GM19193 (cell line): ENCODE data around the gene SLC8A2.

Experiments
- POLR2A ChIP-seq: IDR thresholded peaks from 4 replicates; pipeline ENCODE4 v1.6.1; 2011; ENCODE audit not compliant: insufficient read depth, insufficient read length; ENCODE audit errors: extremely low read depth

The SLC8A2 gene

DNA sequence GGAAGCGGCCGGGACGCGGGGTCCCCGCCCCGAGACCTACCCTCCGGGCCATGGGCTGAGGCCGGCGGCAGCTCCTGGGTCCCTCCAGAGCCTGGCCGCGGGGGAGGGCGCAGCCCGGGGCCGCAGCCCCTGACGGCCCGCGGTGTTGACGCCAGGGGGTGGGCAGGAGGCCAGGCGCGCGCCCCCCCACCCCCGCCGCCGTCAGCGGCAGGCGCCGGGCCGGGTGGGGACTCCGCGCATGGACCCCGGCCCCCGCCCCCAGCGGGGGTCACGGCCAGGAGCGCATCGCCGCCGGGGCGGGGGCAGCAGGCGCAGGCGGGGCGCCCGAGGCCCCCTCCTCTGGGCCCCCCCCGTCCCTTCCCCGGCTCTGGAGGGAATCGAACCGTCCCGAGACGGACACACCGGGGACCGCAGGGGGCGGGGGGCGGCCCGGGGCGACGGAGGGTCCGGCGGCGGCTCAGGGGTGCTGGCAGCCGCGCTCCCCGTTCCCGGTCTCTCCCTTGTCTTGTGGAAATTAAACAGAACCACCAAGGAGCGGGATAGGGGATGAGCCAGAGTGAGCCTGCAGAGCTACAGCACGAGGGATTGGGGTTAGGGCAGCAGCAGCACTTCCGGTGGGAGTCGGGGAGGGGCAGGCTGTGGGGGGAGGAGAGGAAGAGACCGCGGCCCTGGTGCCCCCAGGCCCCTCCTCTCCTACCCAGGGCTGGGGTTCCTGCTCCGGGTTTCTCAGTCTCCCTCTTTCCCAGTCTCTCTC, 52.5 kb downstream of the SLC8A2 start, which contains the start of gene MEIS3:
Gene MEIS3 (minus strand): TSS at position 498 of the 754 bp plus-strand sequence. CDS start 446 bp downstream, at position 52.
- no peak for TF ChIP-seq POLR2A

DNA sequence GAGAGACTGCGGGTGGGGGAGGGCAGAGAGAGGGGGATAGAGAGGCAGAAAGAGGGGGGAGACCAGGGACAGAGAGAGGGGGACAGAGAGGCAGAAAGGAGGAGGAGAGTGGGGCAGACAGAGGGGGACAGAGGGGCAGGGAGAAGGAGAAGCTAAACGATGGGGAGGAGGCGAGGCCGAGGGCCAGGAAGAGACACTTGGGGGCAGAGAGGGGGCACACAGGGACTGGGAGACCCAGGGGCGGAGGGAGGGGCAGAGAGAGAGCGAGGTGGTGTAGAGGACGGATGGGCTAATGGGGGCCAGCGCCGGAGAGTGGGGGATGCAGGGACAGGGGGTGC, 53.0 kb downstream of the SLC8A2 start:
- TF ChIP-seq POLR2A, result no peak

GRCh38 chr19:47417746-47418691, 53.7 kb downstream of the SLC8A2 start:
- TF ChIP-seq POLR2A, result no peak

DNA sequence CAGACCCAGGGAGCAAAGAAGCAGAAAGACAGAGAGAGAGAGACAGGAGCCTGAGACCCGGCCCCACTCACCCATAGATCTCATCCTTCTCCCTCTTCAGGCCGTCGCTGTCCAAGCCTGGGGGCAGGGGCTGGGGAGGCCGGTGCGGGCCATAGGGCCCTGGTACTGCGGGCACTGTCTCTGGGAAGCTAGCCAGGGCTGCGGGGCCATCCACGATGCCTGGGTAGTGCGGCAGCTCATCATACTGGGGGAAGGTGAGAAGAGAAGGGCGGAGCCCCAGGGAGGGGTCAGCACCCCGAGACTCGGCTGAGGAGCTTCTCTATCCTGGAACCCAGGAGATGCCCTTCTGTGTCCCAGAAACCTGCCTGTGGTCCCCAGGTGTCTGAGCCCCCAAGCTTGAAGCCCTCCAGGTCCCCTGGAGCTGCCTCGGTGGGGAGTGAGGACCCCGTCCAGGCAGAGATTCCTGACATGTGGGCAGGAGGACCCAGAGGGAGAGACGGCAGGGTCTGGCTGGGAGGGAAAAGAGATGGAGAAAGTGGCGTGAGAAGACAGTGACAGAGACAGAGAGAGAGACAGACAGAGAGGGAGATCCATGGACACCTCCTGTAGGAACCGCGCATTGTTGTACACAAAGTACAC, 54.5 kb downstream of the SLC8A2 start:
- TF ChIP-seq POLR2A, result no peak

DNA sequence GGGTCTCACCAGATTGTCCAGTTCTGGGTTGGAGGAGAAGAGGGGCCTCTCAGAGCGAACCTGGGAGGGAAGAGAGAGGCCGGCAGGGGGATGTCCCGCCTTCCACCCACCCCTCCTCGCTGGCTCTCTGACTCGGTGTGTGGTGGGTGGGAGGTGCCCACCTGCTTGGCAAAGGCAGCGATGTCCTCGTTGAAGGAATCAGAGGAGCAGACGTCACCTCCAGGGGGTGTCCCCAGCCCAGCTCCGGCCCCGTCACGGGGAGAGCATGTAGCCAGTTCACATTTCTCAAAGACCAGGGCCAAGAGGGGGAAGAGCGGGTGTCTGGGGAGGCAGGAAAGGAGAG, 55.1 kb downstream of the SLC8A2 start:
- no peak for TF ChIP-seq POLR2A

- TF ChIP-seq POLR2A, result no peak
Observed at GRCh38 chr19:47415953-47416642, 55.6 kb downstream of the SLC8A2 start.

GRCh38 chr19:47414469-47414868, 57.2 kb downstream of the SLC8A2 start:
- no peak for TF ChIP-seq POLR2A

DNA sequence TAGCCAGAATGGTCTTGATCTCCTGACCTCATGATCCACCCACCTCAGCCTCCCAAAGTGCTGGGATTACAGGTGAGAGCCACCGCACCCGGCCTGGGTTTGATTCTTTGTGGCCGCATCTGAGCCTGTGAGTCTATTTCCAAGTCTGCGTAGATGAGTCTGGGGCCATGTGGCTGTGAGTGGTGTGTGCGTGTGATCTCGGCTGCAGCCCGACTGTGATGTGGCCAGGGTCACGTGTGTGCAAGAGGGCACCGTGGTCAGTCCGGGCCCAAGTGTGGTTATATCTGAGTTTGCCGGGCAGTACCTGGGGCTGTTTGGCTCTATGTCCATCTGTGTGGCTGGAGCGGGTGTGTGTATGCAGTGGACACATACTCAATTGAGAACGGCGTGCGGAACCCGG, 57.8 kb downstream of the SLC8A2 start:
- no peak for TF ChIP-seq POLR2A

DNA sequence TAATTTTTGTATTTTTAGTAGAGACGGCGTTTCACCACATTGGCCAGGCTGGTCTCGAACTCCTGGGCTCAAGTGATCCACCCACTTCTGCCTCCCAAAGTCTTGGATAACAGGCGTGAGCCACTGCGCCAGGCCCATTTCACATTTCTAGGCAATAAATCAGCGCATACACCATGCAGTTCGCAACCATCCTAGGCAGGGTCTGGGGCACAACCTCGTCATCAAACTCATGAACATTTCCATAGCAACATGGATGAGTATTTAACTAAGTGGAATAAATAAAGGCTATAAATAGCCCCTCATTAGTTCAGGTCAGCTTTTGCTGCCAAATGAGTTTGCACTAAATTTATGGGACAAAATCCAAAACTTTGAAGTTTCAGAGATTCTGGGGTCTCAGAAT, 60.6 kb downstream of the SLC8A2 start:
- TF ChIP-seq POLR2A, result no peak

GRCh38 chr19:47408156-47408938, 63.3 kb downstream of the SLC8A2 start:
- no peak for TF ChIP-seq POLR2A

- no peak for TF ChIP-seq POLR2A
Observed at GRCh38 chr19:47407417-47407774, 64.3 kb downstream of the SLC8A2 start.

- no peak for TF ChIP-seq POLR2A
Observed at GRCh38 chr19:47406711-47407416, 64.8 kb downstream of the SLC8A2 start.

DNA sequence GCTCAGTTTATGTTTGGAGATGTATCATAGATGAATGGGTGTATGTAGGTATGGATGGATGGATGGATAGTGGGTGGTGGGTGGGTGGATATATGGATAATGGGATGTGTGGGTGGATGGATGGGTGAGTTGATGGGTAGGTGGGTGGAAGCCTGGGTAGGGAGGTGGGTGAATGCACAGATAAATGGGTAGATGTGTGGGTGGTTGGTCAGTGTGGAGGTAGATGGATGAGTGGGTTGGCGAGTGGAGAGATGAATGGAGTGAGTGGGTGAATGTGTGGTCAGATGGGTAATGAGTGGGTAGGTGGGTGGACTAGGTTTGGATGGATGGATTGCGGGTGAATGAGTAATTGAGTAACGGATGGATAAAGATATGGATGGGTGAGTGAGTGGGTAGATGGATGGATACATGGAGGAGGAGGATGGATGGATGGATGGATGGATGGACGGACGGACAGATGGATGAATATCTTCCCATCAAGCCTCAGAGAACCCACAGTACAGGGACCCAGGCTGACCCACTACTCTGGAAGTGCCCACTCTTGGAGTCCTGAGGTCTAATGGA, 65.8 kb downstream of the SLC8A2 start:
- no peak for TF ChIP-seq POLR2A
